HG03520 (cell line): ENCODE results near the gene GNAI3.

ENCODE experiments used
- ATAC-seq: cut with Tn5 transposase; IDR thresholded peaks from one replicate; pipeline ENCODE4 v1.9.1; 2021; ENCODE audit warnings: mild to moderate bottlenecking, moderate library complexity; ENCODE audit not compliant: unreplicated experiment

Gene GNAI3

DNA sequence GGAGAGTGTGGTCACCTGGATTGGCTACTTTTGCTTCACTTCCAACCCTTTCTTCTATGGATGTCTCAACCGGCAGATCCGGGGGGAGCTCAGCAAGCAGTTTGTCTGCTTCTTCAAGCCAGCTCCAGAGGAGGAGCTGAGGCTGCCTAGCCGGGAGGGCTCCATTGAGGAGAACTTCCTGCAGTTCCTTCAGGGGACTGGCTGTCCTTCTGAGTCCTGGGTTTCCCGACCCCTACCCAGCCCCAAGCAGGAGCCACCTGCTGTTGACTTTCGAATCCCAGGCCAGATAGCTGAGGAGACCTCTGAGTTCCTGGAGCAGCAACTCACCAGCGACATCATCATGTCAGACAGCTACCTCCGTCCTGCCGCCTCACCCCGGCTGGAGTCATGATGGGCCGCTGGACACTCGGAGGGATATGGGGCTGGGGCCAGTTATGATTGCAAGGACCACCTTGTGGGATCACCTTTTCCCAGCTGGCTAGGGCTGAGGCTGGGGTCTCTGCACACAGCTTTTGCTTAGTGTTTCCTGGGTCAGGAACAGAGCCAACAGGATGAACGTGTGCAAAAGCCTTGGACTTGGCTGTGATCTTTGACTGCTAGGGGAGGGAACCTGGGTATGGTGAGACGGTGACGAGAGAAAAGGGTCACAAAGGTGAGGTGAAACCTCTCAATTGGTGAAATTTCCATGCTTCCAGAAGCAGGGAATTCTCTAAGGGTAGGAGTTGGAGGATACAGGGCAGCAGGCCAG, 4.3 kb upstream of the GNAI3 start:
- no peak for ATAC-seq

DNA sequence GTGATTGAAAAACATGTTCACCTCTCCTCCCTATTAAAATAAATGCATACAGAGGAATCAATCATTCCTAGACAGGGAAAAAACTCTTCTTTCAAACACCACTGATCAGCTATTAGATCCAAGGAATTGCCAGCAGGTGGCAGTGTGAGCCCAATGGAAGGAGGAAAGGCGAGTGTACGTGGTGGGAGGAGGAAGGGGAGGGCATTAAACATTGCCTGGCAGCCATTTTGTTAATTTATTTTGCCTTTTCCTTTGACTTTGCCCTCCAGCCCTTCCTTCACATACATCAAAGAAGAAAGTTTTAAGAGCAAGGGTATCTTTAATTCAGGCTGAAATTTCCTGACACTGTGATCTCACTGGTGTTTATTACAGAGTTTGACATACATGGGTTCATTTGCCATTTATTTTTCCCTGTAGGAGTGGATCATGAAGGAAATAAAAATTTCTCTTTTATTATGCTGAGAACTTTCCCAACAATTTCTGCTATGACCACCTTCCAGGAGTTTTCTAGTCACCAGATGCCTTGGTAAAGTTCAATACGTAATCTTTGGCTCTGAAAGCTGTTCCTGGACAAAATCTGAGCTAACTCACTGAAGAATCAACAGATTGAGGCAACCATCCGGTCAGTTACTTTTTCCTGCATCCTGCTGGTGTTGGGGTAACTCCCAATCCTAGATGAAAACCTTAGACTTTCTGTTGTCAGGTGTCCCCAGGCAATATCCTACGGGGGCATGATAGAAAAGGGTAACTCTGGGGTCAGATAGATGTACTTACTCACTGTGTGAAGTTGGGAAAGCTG, 1.9 kb upstream of the GNAI3 start:
- no peak for ATAC-seq

DNA sequence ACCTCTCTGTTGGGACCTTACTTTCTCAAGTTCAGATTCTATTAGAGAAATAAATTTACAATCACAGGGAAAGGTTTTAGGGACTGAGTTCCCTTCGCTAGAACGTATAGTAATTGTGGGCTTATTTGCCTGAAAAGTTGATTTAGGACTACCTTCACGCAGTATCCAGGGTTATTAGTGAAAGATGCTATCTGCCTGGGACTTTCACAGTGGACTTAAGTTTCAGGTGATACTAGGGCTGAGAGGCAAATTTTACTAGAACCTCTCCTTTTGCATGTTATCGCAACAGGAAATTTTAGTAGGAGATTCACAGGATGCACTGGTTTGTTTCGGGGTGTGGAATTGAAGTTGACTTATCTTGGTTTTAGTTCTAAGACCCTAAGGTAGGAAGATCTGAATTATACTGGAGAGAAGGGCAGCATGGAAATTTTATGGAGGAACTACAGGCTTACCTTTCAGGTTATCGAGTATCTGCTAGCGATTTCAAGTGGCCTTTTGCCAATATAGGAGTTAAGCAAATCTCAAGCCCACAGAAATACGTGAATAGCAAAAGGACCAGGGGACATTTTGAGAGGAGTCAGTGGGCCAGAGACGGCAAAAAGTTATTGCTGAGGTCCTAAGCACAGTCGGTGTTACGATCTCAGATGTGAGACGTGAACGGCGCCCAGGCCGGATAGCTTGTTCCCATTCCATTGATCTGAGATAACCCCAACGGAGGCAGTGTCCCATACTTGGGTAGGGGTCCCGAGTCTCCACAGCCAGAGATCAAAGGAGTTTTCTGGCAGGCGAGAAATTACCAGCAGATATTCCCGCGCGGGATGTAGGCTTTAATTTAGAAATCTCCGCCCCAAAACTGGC, 723 bp upstream of the GNAI3 start:
- no peak for ATAC-seq

DNA sequence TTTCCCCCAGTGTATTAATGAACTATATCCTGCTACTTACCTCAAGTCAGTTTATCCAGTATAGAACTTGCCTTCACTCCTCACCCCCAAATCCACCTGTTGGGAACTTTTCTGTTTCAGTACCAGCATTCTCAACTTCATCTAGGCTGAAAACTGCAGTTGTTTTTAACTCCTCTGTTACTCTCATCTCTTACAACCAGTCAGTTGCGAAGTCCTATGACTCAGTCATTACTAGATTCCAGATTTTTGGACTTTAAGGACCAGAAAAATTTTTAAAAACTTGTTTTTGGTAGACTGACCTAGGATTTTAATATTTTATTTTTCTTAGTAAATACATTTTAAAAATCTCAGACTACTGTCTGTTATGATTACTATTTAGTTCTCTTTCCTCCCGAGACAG, 8.1 kb downstream of the GNAI3 start:
- no peak for ATAC-seq

DNA sequence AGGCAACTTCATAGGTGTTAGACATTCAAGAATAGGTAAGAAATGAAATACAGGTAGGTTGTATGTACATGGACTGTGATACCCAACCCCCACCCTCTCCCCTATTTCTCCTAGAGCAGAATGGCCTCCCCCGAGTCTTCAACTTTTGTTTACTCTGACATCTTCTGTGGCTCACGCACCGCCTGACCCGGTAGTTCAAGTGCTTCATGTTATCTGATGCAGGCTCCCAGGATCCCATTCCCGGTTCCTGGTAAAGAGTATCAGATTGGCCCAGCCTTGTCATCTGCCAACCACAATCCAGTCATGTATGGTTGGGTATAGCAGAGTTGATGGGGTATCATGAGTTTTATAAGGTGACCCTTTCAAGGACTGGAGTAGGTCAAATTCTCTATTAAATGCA, 9.1 kb downstream of the GNAI3 start:
- ATAC-seq: no peak

DNA sequence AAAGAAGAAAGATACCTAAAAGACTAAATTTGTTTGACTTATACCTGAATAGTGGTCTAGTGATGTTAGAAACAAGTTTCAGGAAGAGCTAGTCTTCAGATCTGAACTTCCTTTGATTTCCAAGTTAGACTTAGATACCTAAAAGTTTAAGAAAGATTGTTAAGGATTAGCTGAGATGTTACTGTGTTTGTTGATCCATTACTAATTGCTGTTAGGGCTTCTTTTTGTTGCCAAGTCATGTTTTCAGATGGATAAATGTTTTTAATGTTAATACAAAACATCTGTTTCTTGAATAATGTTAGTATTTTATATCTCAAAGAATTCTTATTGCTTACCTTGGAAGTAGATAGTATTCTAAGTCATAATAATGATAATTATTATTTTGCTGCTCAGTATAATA, 11.6 kb downstream of the GNAI3 start:
- no peak for ATAC-seq

DNA sequence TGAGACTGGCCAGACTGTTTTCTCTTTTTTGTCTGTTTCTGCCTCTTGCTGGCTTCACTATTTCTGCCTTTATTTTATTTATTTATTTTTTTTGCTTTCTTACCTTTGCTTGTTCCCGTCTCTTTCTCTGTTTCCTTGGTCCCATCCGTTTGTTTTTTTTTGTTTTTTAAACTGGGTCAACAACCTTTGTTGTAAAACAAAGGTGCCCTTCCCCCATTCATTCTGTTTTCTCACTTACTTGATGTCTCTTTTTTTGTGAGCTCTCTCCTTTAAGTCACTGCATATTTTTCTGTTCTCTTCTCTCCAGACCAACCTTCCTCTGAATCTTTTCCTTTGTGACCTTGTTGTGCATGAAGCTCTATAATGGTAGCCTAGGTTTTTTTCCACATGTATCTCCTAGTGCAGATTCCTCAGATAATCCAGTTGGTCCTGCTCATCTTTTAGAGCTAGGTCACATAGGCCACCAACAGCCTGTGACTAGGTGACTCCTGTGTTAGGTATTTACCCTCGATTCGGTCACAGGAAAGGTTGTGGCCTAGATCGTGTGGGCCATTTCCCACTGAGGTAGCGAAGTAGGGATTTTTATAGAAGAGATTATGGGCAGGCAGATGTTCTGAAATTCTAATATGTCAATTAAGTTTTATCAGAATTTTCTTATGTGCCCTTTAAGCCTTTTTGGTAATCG, 15.9 kb downstream of the GNAI3 start:
- ATAC-seq: no peak

DNA sequence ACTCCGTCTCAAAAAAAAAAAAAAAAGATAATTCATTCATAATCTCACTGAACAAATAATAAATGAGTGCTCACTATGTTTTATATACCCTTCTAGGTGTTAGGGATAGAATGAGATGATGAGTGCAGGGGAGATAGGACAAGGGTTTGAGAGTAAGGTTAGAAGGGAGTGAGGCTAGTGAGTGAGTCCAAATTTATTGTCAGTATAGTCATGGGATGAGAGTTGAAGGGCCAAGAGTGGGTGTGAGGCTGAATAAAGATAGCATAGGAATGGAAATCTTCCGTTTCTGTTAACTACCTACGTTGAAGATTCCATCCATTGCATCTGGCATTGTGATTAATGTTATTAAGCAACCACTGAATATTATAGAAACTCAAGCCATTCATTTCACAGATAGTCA, 16.8 kb downstream of the GNAI3 start:
- ATAC-seq: no peak

DNA sequence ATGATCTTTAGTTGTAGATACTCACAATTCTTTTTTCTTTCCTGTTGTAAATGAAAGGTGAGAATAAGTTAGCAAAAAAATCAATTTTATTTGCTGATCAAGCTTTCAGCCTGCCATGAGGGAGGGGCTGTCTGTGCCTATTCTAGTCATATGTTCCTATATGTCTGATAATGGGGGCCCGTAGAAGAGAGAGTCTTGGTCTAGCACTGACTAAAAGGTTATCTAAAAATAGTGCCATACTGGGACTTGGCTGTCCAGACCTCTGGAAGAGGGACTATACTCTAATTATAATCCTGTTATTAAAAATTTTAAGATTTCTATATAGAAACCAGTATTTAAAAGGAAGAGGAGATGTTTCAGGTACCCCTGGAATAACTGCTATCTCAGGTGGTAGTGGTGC, 18.6 kb downstream of the GNAI3 start:
- no peak for ATAC-seq

DNA sequence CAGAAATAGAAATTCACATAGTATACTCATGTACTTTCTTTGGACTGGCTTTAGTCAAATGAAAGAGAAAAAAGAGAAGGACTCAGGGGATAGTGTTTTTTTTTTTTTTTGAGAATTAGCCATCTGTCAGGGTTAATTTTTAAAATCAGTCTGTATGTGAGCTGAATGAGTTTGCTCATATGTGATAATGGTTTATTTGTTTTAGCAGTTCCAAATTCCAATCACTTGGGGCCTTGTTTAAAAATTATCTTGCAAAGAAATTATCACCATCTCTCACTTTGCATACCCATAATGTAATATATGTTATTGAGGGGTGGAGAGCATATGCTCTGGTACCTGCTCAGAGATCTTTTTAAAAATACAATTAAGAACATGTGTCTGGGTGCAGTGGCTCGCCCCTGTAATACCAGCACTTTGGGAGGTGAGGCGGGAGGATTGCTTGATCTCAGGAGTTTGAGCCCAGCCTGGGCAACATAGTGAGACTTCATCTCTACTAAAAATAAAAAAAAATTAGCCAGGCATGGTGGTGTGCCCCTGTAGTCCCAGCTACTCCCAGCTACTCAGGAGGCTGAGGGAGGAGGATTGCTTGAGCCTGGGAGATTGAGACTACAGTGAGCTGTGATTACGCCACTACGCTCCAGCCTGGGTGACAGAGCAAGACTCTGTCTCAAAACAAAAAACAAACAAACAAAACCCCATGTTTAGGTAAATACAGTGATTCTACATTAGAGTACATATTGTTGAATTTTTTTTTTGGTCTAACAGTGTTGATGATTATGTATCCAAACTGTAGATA, 19.7 kb downstream of the GNAI3 start:
- ATAC-seq: no peak

DNA sequence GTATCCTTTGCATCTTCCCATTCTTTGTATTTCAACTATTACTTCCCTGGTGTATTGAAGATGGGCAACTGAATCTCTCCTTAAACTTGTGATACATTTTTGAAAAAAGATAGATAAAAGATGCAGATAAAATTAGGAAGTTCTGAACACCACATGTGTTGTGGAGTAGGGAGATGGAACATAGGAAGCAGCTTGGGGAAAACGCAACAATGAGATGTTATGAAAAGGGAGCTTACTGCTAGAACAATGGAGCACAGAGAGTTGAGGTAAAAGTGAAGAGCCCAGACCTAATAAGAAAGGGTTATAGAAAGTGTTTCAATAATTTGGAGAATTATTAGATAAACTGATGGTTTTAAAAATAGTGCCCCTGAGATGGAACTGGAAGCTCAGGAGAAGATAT, 20.9 kb downstream of the GNAI3 start:
- ATAC-seq: no peak

DNA sequence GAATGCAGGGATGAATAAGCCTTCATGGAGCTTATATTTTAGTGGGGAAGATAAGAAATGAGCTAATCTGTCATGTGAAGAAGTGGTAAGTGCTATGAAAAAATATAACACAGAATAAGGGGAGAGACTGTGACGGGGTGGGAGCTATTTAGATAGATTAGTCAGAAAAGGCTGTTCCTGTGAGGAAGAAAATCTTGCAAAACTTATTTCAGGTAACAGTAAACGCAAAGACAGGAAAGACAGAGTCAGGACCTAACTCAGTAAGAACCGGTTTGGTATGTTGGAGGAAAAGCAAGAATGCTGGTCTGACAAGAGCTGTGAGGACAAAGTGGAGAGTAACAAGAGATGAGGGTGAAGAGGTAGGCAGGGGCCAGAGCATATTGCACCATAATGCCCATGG, 22.0 kb downstream of the GNAI3 start:
- no peak for ATAC-seq

DNA sequence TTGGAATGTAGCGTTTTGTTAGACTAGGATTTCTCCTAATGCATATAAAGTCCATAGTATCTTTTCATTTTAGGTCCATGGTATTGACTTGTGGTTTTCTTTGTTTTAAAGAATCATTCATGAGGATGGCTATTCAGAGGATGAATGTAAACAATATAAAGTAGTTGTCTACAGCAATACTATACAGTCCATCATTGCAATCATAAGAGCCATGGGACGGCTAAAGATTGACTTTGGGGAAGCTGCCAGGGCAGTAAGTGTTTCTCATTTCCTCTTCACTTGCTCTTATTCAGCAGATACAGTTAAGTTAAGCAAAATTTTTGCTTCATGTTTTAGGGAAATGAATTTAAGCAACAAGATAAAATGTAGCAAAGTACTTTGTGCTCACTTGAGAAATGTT, 25.4 kb downstream of the GNAI3 start:
- no peak for ATAC-seq

DNA sequence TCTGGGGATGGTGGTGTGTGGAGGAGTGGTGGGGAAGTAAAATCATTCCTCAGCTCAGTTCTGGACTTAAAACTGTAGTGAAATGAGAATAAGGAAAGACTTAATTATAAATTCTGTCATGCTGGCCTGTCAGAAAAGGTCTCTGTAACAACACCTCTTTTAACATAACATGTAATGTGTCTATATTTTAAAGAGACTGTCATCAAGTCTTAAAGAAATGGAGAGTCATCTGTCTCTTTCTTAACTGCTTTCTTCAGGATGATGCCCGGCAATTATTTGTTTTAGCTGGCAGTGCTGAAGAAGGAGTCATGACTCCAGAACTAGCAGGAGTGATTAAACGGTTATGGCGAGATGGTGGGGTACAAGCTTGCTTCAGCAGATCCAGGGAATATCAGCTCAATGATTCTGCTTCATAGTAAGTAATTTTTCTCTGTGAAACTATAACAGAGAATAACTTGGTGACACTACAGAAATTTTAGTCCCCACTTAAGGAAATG, 30.6 kb downstream of the GNAI3 start:
- ATAC-seq: no peak

DNA sequence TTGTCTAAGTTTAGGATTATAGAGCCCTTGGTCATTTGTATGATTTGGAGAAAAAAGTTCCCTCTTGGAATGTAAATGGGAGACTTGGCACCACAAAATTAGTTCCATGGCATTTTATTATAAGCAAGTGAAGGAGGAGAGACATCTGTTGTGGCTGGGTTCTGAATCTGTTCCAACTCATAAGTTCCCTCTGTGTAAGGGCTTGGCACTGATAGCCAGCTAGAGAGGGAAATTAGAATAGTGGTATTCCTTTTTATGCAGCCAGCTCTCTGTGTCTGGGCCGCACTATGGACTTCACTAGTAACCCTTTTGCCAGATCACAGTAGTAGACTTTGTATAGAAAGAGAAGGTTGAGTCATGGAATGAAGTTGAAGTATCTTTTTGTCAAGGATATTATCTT, 31.1 kb downstream of the GNAI3 start:
- ATAC-seq: no peak

DNA sequence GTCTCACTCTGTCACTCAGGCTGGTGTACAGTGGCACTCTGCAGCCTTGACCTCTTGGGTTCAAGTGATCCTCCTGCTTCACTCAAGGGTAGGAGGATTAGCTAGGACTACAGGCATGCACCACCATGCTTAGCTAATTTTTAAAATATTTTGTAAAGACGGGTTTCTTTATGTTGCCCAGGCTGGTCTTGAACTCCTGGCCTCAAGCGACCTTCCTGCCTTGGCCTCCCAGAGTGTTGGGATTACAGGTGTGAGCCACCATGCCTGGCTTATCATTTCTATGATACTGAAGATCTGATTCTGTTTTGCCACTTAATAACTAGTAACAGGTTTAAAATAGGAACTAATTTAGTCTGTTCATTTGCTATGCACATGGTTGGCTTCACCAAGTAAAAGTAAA, 33.6 kb downstream of the GNAI3 start:
- no peak for ATAC-seq

DNA sequence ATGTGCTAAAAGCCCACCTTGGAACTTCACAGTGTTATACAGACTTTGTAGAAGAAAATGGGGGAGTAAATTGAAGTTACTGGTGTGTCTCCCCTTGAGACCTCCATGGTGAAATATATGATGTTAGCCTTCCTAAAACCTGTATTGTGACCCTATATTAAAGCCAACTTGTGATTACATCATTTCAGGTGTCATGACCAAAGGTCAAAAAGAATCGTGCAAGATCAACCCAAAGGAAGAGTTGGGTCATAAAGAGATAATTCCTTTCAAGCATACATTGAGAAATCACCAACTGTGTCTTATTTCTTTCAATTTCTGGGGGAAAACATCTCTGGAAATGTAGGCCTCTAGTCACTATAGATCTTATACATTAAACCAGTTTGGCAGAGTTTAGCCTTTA, 36.4 kb downstream of the GNAI3 start:
- ATAC-seq: no peak

DNA sequence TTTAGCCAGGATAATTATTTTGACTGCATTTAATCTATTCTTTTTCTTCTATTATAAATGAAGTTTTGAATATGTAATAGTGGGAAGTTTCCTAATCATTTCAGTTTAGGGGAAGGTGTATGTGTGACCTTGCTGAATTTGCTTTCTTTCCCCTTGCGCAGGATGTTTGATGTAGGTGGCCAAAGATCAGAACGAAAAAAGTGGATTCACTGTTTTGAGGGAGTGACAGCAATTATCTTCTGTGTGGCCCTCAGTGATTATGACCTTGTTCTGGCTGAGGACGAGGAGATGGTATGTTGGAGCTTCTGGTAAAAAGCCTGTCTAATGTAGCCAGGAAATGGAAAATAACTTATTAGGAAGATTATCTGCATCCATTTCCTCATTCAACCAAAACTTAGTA, 37.6 kb downstream of the GNAI3 start:
- no peak for ATAC-seq

DNA sequence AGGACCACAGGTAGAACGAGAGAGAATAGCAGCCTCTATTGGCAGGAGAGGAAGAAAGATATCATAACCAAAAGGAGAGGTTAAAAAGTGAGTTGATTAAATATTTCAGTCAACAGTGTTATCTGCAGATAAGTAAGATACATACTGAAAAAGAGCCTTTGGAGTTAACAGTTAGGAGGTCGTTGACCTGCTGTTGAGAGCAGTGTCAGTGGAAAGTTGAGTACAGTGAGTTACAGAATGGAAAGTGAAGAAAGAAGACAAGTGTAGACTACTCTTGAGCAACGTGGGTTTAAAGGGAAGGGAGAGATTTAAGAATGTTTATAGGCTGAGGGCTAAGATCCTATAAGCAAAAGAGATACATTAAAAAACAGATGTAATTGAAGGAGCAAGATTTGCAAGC, 40.8 kb downstream of the GNAI3 start:
- no peak for ATAC-seq

DNA sequence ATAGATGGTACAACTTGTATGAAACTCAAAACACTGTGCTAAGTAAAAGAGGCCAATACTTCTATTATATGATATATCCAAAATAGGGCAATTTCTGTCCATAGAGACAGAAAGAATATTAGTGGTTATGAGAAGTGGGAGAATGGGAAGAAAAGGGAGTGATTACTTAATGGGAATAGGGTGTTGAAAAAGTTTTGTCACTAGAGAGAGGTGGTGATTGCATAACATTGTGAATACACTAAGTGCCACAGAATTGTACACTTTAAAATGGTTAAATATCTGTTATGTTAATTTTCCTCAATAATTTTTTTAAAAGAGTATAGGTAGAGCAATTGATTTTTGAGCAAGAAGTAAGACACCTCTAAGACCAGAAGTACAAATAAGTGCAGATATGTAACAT, 41.3 kb downstream of the GNAI3 start:
- no peak for ATAC-seq
